Stimulated activated CD4-positive, alpha-beta T cell treated with anti-CD3 and anti-CD28 coated beads, Interleukin-1b, Interleukin-23, amount 100 ng/mL, for 1 hour (primary cell): ENCODE measurements around the gene SPDYE18.
"Not testable (repeated sequence)": the region's sequence is repeated elsewhere in the genome, so short reads cannot be mapped to it uniquely, and the experiment has no call there.

Experiments used
- DNase-seq, 2 donors: peaks; one replicate each; pipeline ENCODE4 v3.0.0-alpha.2; 2020; ENCODE audit warnings: low read depth in 2 of 2

Gene SPDYE18

GRCh38 chr7:77062557-77062956, at the start of gene SPDYE18:
SPDYE18 (minus strand) TSS chr7:77062558; CDS start chr7:77060512, 2,046 bp downstream.
- not testable (repeated sequence) for DNase-seq

- DNase-seq: not testable (repeated sequence)
These were observed 46.0 kb upstream of the SPDYE18 start for GRCh38 chr7:77108362-77108761.

- not testable (repeated sequence) for DNase-seq
These were observed 45.3 kb upstream of the SPDYE18 start for GRCh38 chr7:77107659-77108058.

DNA sequence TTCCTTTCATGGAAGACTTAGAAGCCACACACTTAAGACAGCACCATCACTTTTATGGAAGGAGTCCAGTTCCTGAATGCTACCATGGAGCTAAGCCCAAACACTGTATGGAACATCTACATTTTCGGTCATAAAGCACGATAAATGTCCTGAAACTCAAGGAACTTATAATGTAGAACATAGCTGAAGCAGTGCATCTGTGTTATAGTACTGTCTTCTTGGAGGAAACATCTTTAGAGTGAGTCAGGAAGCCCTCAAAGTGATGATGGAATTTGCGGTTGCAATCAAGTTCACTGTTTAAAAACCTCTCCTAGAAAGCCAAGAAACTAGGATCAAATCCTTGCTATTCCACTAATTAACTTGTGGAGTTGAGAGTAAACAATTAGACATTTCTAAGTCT, 43.5 kb upstream of the SPDYE18 start:
- DNase-seq: not testable (repeated sequence)

DNA sequence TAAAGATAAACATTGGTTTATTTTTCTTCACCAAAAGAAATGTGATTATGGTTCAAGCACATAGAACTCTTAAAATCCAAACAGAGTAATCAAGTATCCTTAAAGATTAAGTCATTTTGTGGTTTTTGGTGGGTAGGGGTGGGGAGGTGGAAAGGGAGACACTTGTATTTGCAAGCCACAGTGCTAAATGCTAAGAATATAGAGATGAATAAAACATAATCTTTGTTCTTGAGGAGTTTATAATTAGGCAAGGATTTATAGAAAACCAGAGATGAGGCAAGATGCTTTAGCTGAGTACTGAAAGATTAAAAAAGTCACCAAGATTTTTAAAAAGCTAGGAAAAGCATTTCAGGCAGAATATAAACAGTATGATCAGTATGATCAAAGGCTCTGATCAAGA, 40.3 kb upstream of the SPDYE18 start:
- DNase-seq: not testable (repeated sequence)

DNA sequence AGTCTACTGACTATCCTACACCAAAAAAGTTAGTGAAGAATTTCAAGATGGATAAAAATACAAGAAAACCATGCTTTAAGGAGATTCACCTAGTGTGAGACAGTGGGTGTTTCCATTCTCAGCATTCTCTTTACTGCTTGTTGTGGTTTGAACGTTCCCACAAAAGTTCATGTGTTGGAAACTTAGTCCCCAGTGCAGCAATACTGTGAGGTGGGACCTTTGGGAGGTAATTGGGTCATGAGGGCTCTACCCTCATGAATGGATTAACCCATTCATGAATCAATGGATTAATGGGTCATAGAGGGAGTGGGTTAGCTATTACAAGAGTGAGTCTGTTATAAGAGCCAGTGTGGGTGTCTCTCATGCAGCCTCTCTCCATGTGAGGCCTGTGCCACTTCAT, 38.8 kb upstream of the SPDYE18 start:
- not testable (repeated sequence) for DNase-seq

GRCh38 chr7:77100501-77100900, 38.1 kb upstream of the SPDYE18 start:
- DNase-seq: not testable (repeated sequence)

DNA sequence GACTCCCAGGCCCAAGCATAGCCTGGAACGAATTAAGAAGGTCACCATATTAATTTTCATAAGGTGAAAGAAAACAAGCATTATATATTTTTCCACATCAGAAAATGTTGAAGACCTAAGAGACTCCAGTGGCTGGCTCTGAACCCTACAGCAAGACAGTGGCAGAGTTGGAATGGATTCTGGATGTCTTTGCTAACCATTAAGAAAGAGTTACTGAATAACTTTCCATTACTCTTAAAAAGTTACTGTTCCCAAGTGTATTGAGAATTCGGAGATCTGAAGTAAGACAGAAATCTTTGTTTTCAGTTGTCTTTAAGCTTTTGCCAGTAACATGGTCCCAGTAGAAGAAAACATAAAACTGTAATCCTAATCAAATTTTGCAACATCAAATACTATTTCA, 29.9 kb upstream of the SPDYE18 start:
- DNase-seq: not testable (repeated sequence)

DNA sequence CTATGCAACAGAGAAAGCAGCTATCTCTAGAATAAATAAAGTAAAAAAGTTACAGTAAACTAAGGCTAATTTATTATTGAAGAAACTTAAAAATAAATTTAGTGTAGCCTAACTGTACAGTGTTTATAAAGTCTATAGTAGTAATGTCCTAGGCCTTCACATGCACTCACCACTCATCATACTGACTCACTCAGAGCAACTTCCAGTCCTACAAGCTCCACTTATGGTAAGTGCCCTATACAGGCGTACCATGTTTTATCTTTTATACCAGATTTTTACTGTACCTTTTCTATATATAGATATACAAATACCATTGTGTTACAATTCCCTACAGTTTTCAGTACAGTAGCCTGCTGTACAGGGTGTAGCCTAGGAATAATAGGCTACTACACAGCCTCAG, 19.8 kb upstream of the SPDYE18 start:
- not testable (repeated sequence) for DNase-seq

DNA sequence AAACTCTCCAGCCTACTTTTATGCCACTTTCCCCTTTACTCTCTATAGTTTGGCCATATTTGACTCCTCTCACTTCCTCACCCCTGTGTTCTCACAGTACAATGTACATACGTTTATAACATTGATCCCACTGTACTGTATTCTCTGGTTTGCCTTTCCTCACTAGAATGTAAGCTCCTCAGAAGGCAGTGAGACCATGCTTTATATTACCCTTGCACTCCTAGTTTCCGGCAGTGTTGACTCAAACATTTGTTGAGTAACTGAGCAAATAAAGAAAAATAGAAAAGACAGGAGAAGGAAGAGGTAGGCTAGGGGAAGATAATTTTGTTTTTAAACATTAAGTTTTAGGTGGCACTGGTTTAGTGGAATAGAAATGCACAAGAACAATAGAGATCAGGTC, 17.9 kb upstream of the SPDYE18 start:
- DNase-seq: not testable (repeated sequence)

DNA sequence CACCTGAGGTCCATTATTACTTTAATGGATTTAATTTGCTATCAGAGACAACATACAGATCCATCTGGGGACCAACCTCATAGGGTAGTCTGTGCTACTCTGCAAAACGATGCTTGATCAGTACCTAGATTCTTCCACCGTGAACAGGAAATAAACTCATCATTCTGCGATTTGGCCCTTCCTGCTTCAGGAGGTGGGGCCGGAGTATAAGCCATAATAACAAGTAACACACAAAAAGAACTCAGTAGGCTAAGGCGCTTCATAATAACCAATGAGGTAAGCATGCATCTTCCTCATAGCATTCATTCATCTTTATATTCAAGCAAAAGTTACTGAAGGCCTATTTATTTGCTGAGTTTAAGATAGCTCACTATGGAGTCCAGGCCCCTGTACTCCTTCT, 17.3 kb upstream of the SPDYE18 start:
- not testable (repeated sequence) for DNase-seq

- DNase-seq: not testable (repeated sequence)
These were observed 16.8 kb upstream of the SPDYE18 start for GRCh38 chr7:77079112-77079511.

GRCh38 chr7:77077060-77077459, 14.7 kb upstream of the SPDYE18 start:
- not testable (repeated sequence) for DNase-seq

DNA sequence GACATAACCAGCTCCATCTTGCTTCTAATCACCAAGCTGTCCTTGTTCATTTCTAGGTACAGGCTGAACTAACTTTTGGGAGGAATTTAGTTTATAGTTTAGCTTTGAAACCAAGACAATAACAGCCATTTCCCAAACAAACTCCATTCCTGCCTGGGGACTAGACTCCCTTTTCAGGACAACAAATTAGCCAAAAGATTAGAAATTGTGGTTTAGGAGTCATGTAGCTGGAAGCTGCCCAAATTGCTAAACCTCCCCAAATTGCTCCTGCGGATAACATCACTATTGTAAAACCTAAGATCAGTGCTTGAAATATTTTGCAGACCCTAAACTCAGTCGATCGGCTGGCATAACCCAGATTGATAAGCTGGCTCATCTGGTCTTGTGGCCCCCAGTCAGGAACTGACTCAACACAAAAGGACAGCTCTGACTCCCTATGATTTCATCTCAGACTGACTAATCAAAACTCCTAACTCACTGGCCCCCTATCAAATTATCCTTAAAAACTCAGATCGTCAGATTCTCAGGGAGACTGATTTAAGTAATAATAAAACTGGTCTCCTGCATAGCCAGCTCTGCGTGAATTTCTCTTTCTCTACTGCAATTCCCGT, 12.5 kb upstream of the SPDYE18 start:
- DNase-seq: not testable (repeated sequence)

DNA sequence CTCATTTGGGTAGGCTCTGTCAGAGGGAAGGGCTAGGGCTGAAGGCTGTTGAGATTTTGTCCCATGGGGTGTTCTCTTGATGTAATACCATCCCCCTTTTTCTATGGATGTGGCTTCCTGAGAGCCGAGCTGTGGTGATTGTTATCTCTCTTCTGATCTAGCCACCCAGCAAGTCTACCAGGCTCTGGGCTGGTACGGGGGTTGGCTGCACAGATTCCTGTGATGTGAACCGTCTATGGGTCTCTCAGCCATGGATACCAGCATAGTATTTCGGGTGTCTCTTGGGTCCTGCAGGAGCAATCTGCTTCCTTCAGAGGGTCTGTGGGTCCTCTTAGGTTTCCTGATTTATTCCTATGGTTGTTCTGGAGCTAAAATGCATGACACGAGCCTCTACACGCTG, 8.8 kb upstream of the SPDYE18 start:
- not testable (repeated sequence) for DNase-seq

DNA sequence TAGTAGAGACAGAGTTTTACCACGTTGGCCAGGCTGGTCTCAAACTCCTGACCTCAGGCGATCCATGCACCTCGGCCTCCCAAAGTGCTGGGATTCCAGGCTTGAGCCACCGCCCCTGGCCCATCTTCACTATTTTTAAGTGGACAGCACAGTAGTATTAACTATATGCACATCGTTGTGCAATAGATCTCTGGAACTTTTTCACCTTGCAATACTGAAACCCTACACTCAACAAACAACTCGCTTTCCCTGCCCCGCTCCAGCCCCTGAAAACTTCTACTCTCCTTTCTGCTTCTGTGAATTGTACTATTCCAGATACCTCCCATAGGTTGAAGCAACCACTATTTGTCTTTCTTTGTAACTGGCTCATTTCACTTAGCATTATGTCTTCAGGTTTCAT, 3.5 kb upstream of the SPDYE18 start:
- DNase-seq: not testable (repeated sequence)

DNA sequence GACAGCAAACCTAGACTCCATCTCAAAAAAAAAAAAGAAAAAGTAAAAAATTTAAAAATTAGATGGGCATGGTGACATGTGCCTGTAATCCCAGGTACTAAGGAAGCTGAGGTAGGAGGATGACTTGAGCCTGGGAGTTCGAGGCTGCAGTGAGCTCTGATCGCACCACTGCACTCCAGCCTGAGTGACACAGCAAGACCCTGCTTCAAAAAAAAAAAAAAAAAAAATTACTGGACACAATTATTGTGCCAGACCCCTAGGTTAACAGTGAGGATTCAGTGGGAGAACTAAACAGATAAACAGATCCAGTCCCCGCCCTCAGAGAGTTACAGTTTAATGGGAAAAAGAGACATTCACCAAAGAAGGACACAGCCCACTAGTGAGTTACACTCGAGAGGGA, 1.4 kb upstream of the SPDYE18 start:
- DNase-seq: not testable (repeated sequence)

GRCh38 chr7:77032261-77032660, 30.1 kb downstream of the SPDYE18 start, which contains the start of gene SPDYE17:
SPDYE17 (minus strand) TSS chr7:77032361; CDS start chr7:77030570, 1,791 bp downstream.
- DNase-seq: not testable (repeated sequence)

DNA sequence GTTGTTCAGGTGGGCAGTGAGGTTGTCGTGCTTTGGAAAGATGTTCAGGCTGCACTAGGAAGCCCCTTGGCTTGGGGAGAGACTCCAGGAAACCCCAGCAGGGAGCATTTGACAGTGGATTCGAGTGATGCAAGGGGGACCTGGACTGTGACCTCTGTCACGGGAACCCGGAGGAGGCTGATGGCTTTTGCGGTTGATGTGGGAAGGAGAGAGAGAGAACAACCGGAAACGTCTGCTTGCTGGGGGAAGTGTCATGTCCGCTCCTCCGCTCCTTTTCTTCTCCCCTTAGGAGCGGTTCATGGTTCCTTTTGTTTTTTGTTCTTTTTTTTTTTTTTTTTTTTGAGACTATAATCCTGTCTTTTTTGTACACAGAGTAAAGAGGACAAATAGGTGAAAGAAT, 36.0 kb downstream of the SPDYE18 start:
- not testable (repeated sequence) for DNase-seq

- DNase-seq: not testable (repeated sequence)
These were observed 52.2 kb downstream of the SPDYE18 start for GRCh38 chr7:77010074-77010680.

- DNase-seq: not testable (repeated sequence)
These were observed 54.4 kb downstream of the SPDYE18 start for GRCh38 chr7:77008000-77008399.

DNA sequence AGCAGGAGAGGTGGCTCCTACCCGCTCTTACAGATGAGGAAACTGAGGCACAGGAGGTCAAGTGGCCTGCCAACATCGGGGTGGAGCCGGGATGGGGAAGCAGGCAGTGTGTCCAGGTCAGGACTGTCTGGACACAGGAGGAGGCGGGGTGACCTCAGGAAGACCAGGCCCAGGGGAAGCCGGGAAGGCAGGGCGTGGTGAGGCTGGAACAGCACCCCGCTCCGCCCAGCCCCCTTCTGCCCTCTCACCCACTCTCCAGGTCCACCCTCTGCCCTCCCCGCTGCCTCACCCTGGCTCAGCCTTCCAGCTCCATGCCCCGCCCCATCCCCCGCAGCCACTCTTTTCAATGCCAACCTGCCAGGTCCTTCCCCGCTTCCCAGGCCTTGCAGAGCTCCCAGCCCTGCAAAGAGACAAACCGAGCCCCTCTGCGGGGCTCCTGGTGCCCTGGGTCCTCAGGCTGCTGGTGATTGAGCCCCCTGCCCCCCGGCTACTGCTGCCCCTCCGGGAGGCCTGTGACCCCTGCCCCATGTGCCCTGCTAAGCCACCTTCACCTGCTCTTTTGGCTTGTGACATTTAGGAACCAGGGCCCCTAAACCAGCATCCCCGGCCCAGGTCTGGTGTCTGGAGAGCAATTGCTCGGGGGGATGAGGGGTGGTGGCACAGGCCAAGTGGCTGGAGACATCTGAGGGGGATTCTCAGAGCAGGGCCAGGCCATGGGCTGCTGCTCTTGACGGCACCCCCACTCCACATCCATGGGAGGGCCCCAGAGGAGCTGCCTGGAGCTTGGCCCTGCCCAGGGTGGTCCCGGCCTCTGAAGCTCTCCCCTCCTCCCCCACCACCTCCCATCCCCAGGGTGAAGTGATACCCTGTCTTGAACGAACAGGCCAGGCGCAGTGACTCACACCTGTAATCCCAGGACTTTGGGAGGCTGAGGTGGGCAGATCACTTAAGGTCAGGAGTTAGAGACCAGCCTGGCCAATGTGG, 55.9 kb downstream of the SPDYE18 start:
- DNase-seq: not testable (repeated sequence)
